HL-60/S4 treated with phorbol 12-myristate 13-acetate at 8.2 ng/mL for 4 days and 3 days (cell line): ENCODE results near the gene CYB561A3.

Source experiments
- in situ Hi-C: fragments of 300-500 bp; cut with MboI; formaldehyde crosslinking; loops from 2 replicates; pipeline ENCODE4 v1.15.0; 2022; ENCODE audit warnings: low sequenced_read_pairs

The CYB561A3 gene

DNA sequence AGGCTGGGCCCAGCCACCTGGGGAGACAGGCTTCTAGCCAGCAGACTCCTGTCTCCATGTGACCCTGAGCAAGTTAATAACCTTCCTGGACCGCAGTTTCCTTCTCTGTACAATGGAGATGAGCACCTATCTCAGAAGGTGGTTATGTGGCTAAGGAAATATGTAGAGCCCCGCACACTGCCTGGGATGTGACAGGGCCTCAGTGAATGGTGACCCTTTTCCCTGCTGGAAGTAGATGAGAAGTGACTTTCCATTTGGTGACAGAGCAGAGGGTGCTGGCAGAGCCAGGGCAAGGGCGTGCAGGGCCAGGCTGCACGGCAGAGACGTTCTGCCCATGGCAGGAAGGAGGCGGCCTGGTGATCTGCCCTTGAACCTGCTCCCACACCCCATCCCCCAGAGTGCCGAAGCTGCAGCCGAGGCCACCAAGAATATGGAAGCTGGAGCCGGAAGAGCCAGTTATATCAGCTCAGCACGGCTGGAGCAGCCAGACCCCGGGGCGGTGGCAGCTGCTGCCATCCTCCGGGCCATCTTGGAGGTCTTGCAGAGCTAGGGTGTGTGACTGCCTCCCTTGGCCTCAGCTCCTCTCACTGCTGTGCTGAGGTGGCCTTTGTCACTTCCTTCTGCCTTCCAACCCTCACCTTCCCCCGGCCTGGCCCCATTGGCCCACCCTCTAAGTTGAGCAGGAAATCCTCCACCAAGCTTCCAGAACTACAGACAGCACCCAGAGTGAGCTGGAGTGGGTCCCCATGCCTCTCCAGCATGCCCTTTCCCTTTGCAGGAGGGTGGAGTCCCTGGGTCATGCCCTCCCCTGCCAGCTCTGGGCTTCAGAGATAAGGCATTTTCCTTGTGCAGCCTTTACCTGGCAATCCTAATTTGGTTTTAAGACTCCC lies 15.5 kb downstream of the CYB561A3 start:
- in situ Hi-C loops: no loop called here

GRCh38 chr11:61345170-61345610 lies 16.5 kb downstream of the CYB561A3 start:
- in situ Hi-C loops: no loop called here

- in situ Hi-C loops: no loop called here
Measured at GRCh38 chr11:61343792-61344745, 17.6 kb downstream of the CYB561A3 start.

GRCh38 chr11:61342207-61342803 lies 19.4 kb downstream of the CYB561A3 start:
- in situ Hi-C loops: no loop called here

DNA sequence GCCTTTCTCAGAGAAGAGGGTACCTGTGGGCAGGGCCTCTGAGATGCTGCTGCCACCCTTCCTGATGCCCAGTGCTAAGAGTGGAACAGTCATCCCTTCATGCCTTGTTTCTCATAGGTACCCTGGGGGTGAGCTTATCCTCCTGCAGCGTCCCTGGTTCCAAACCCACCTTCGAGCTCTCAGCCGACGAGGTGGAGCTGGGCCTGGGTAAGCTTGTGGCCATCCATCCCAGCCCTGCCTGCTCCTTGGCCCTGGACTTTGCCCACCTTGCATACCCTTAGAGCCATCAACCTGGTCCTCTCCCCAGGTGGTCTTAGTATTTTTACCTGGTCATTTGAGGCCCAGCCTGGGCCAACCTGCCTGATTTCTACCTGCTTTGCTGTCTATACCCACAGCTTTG lies 20.0 kb downstream of the CYB561A3 start:
- in situ Hi-C loops: no loop called here

DNA sequence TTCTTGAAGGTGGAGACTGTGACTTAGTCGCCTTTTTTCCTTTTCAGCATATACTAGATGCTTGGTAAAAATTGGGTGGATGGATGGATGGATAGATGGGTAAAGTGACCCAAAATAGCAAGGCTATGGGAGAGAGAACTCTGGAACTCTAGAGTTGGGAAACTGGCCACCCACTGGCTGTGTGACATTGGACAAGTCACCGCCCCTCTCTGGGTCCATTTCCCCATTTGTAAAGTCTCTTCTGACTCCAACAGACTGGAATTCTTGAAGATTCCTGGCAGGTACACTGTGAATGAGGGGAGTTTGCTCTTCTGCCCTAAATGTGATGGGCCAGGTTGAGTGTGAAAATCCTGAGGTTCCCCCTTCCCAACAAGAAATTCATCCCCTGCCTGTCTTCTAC lies 20.7 kb downstream of the CYB561A3 start:
- in situ Hi-C loops: no loop called here

DNA sequence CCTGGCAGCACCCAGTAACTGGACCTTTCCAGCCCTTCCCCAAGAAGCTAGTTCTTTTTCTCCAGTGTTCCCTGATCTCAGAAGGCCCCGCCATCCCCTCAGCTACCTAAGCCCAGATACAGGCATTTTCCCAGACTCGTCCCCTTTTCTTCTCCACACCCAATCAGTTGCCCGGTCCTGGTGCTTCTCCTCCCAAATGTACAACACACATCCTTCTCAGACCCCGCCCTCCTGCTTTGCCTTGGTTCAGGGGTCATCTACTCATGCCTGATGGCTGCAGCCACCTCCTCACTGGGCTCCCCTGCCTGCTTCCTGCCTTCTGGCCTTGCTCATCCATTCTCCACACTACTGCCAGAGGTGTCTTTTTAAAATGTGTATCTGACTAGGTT lies 22.2 kb downstream of the CYB561A3 start:
- in situ Hi-C loops: loop anchor here (5.0 kb wide), 1 partner anchor 48 kb away; no protein-coding TSS in a partner anchor

GRCh38 chr11:61338783-61339489 lies 22.7 kb downstream of the CYB561A3 start:
- in situ Hi-C loops: loop anchor here (5.0 kb wide), 1 partner anchor 48 kb away; no protein-coding TSS in a partner anchor

DNA sequence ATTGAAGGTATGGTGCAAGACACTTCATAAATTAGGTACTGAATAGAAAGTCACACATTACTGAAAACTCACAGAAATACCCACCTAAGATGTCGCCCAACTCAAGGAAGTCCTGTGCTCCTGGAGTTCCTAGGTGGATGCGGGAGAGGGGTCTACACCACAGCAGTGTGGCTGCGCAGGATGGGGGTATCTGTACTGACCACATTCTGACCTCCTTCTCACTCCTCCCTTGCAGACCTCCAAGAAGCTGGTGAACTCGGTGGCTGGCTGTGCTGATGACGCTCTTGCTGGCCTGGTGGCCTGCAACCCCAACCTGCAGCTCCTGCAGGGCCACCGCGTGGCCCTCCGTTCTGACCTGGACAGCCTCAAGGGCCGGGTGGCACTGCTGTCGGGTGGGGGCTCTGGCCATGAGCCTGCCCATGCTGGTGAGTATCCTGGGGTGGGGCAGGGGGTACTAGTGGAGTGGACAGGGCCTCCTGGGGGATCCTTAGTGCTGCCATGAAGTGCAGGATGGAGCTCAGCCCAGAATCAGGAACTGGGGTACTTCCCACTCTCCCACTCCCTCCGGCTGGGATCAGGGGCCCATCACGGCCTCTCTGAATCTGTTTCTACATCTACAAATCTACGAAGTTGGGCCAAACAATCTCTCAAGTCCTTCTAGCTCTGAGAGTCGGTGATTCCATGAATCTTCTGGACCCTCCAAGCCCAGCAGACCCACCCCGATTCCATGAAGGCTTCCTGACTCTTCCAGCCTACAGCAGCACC lies 23.8 kb downstream of the CYB561A3 start:
- in situ Hi-C loops: loop anchor here (5.0 kb wide), 1 partner anchor 49 kb away; no protein-coding TSS in a partner anchor

DNA sequence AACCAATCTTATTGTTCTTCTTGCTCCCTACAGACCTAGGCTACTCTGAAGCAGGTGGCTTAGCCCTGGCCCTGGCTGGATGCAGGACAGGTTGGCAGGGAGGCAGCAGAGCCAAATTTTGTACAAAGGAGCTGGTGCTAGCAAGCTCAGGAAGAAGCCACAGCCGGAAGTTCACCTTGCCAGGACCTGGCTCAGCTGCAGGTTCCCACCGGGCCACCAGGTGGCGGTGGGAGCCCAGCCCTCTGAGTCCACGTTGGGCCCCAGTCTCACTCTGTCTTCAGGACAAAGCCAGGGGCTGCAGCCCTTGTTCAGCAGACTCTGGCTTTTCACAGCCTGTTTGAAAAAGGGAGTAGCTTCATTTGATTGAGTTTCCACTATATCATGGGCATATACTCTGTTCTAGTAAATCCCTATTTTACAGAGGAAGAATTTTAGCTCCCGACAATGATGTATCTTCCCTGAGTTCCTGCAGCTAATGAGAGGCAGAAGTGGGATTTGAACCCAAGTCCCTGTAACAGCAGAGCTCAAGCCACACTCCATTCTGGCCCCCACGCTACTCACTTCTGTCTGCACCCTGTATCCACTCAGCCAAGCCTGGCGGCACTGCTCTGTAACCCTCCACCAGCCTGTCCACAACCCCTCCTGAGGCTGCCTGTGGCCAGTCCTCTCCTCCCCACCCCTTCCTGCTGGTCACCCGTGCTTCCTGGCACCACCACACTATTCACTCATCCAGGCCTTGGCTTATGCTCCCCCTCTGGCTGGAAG lies 25.3 kb downstream of the CYB561A3 start:
- in situ Hi-C loops: loop anchor here (5.0 kb wide), 1 partner anchor 51 kb away; no protein-coding TSS in a partner anchor

DNA sequence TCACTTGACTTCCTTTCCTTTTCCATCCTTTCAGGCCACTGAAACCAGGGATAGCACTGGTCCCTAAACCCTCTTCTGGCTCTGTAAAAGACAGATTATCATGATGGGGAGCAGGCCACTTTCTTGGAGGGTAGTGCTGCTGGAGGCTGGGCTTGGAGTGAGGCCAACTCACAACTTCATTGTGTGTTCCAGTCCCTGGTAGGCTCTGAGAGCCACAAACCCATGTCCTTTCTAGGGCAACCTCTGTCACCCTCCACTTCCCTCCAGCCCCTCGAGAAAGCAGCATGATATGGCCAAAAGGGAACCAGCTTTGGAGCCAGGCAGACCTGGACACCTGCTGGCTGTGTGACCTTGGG lies 26.3 kb downstream of the CYB561A3 start:
- in situ Hi-C loops: loop anchor here (5.0 kb wide), 1 partner anchor 52 kb away; no protein-coding TSS in a partner anchor

DNA sequence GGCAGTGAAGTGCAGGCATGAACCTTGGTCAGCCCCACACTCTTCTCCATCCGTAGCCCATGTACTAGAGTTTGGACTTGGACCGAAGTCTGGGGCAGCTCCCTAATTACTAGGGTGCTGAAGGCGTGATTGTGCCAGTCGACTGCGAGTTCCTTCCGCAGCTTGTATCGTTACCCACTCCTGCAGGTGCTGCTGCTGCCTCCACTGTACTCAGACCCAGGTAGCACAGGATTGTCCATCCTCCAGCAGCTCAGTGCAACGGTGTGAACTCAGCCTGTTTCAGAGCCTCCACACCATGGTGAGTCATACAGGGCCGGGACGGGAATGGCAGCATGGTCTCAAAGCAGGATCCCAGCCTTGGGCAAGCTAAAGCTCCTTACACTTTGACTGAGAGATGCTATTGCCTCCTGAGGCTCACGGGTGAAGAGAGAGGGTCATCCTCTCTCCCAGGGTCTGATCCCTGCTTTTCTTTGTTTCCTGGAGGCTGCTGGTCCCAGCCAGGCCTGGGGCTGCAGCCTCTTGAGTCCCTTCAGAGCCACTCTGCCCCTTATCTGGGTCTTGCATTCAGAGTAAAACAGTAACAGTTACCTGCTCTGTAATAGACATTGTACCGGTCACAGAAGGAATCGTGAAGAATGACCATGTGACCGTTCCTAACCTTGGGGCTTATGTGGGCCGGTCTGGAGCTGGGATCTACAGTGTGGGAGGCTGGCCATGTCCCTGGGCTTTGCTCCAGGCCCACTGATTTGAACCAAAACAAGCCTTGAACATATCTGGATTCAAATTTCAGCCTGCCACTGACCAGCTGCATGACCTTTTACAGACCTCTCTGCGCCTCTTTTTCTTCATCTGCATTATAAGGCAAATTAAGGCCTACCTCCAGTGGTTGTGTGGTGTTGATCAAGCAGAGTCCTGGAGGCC lies 27.0 kb downstream of the CYB561A3 start:
- in situ Hi-C loops: loop anchor here (5.0 kb wide), 1 partner anchor 53 kb away; no protein-coding TSS in a partner anchor

- in situ Hi-C loops: no loop called here
Measured at GRCh38 chr11:61333550-61334433, 27.9 kb downstream of the CYB561A3 start.

DNA sequence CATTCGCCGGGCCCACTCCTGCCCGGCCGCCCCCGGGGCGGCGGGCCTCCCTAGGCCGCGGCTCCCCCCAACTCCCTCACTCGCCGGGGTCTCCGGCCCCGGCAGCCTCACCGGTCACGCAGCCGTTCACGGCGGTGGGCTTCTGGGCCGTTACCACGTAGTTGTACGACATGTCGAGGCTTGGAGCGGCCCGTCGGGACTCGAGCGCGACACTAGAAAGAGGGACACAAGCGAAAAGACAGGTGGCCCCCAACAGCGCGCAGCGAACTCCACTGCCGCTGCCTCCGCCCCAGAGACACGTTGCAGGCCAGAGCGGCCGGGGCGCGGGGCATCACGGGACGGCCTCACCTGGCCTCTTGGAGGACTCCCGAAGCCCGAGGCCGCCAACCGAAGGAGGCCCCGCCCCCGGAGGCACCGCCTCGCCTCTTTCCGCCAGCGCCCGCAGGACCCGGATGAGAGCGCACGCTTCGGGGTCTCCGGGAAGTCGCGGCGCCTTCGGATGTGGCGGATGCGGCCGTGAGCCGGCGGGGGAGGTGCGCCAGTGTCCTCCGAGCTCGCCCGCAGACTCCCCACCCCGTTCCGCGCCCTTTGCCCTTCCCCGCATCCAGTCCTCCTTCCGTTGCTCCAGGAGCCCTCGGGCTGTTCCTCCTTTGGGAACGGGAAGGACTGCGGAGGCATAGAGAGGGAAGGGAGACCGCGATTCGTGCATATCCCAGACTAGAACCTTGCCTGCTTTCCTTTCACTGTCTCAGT lies 28.7 kb downstream of the CYB561A3 start, which contains the start of the genes DDB1 and TKFC:
Gene DDB1 (minus strand): TSS at position 309 of the 753 bp plus-strand sequence. CDS start 137 bp downstream, at position 172.
Gene TKFC (plus strand): TSS at position 432 of the 753 bp plus-strand sequence. CDS start 1,501 bp downstream, outside the sequence.
- in situ Hi-C loops: no loop called here

DNA sequence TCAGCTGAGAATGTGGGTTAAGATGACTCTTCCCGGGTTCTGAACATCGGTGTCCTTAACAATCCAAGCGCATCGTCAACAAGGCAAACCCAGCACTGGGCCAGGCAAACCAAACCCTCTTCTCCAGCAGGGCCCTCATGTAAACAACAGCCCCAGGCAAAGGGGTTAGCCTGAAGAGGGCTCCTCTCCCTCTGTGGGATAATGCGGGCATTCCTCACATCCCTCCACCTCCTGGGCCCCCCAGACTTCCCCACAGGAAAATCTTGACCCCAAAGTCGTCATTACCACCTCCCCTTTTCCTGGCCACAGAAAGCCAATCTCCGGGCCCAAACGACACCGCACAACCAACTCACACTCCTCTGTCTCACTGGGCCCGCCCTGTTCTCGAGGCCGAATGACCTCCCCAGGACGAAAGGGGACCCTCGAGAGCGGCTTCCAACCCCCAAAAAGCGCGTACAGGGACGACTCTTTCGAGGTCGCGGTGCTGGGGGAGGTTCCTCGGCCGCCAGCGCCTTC lies 29.3 kb downstream of the CYB561A3 start:
- in situ Hi-C loops: no loop called here
